ENCODE data around the gene MAU2.
A peak's percentile ranks its signal among the peaks of the same experiment; 100 is the strongest.
"Not testable (repeated sequence)": the region's sequence is repeated elsewhere in the genome, so short reads cannot be mapped to it uniquely, and the experiment has no call there.

MAU2 gene

GRCh38 chr19:19345970-19346369, 25.3 kb downstream of the MAU2 start:
- no peak for DNase-seq (ENCODE audit: low read depth)

GRCh38 chr19:19347401-19348110, 26.9 kb downstream of the MAU2 start:
- peak; percentile 23 for DNase-seq (ENCODE audit: low read depth)

GRCh38 chr19:19348266-19348665, 27.6 kb downstream of the MAU2 start:
- DNase-seq (ENCODE audit: low read depth), result no peak

GRCh38 chr19:19349365-19349764, 28.7 kb downstream of the MAU2 start:
- DNase-seq (ENCODE audit: low read depth), result no peak

GRCh38 chr19:19350756-19351155, 30.1 kb downstream of the MAU2 start:
- DNase-seq (ENCODE audit: low read depth), result not testable (repeated sequence)

GRCh38 chr19:19352823-19353222, 32.2 kb downstream of the MAU2 start:
- DNase-seq (ENCODE audit: low read depth), result no peak

- no peak for DNase-seq (ENCODE audit: low read depth)
Observed at GRCh38 chr19:19354007-19354406, 33.4 kb downstream of the MAU2 start.

- DNase-seq (ENCODE audit: low read depth), result no peak
Observed at GRCh38 chr19:19354932-19355331, 34.3 kb downstream of the MAU2 start.

- DNase-seq (ENCODE audit: low read depth), result no peak
Observed at GRCh38 chr19:19355606-19356139, 35.0 kb downstream of the MAU2 start.

- no peak for DNase-seq (ENCODE audit: low read depth)
Observed at GRCh38 chr19:19356500-19356899, 35.9 kb downstream of the MAU2 start.

GRCh38 chr19:19356901-19357566, 36.4 kb downstream of the MAU2 start:
- no peak for DNase-seq (ENCODE audit: low read depth)

GRCh38 chr19:19361075-19361594, 40.5 kb downstream of the MAU2 start:
- peak; percentile 81 for DNase-seq (ENCODE audit: low read depth)

- no peak for DNase-seq (ENCODE audit: low read depth)
Observed at GRCh38 chr19:19362075-19362474, 41.4 kb downstream of the MAU2 start.

GRCh38 chr19:19366434-19367396, 46.1 kb downstream of the MAU2 start:
- peak; percentile 87 for DNase-seq (ENCODE audit: low read depth)

GRCh38 chr19:19368087-19368486, 47.5 kb downstream of the MAU2 start:
- no peak for DNase-seq (ENCODE audit: low read depth)

GRCh38 chr19:19371059-19371458, 50.4 kb downstream of the MAU2 start:
- no peak for DNase-seq (ENCODE audit: low read depth)

- DNase-seq (ENCODE audit: low read depth), result peak; percentile 18
Observed at GRCh38 chr19:19372656-19373416, 52.2 kb downstream of the MAU2 start.

- peak; percentile 79 for DNase-seq (ENCODE audit: low read depth)
Observed at GRCh38 chr19:19379527-19379926, 58.9 kb downstream of the MAU2 start.

- not testable (repeated sequence) for DNase-seq (ENCODE audit: low read depth)
Observed at GRCh38 chr19:19380316-19380715, 59.7 kb downstream of the MAU2 start.

GRCh38 chr19:19381007-19381926, 60.6 kb downstream of the MAU2 start:
- DNase-seq (ENCODE audit: low read depth), result no peak

Data from amniotic epithelial cell (primary cell).